HS-5 (cell line): ENCODE measurements around the gene SSU72.
"Not testable (repeated sequence)": the region's sequence is repeated elsewhere in the genome, so short reads cannot be mapped to it uniquely, and the experiment has no call there.

ENCODE experiments used
- DNase-seq: peaks from one replicate; pipeline ENCODE4 v3.0.0-alpha.2; 2012; ENCODE audit warnings: low read depth

SSU72 gene

GRCh38 chr1:1526476-1526875 lies 48.2 kb downstream of the SSU72 start:
- DNase-seq = not testable (repeated sequence)

- not testable (repeated sequence) for DNase-seq
These were observed 49.8 kb downstream of the SSU72 start for GRCh38 chr1:1524750-1525383.

DNA sequence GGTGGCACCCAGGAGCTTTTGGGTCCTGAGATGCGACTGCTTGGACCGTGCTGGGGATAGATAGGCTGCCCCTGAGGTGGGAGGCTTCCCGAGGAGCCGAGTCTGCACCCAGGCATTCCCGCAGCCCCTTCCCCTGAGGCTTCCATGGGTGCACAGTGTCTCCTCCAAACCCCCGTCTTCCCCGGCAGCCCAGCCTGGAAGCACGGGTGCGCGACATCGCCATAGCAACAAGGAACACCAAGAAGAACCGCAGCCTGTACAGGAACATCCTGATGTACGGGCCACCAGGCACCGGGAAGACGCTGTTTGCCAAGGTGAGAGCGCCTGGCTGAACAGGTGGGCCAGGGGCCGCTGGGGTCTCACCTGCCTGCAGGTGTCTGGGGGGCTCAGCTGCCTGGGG lies 51.0 kb downstream of the SSU72 start:
- DNase-seq = not testable (repeated sequence)

- not testable (repeated sequence) for DNase-seq
These were observed 51.4 kb downstream of the SSU72 start for GRCh38 chr1:1523226-1523625.

- not testable (repeated sequence) for DNase-seq
These were observed 52.1 kb downstream of the SSU72 start for GRCh38 chr1:1522536-1522935.

GRCh38 chr1:1521331-1521730 lies 53.3 kb downstream of the SSU72 start:
- DNase-seq = no peak

DNA sequence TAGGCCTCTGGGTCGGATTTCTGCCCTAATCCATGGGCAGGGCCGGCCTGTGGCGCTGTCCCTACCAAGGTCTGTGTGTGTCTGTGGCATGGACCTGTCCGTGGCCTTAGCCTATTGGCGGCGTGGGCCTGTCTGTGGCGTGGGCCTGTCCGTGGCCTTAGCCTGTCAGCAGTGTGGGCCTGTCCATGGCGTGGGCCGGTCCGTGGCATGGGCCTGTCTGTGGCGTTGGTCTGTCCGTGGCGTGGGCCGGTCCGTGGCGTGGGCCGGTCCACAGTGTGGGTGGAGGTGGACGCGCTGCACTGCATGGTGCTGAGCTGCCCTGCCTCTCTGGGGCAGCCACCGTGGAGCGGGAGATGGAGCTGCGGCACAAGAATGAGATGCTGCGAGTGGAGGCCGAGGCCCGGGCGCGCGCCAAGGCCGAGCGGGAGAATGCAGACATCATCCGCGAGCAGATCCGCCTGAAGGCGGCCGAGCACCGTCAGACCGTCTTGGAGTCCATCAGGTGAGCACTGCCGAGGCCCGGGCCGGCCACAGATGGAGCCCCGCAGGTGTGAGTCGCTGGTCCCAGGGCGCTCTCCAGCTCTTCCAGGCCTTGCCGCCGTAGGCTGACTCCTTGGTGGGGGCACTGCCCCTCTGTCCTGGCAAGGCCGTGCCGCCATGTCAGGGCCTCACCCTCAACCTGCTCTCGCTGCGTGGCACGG lies 54.7 kb downstream of the SSU72 start:
- not testable (repeated sequence) for DNase-seq

GRCh38 chr1:1518621-1519007 lies 56.0 kb downstream of the SSU72 start:
- DNase-seq = not testable (repeated sequence)

- no peak for DNase-seq
These were observed 56.6 kb downstream of the SSU72 start for GRCh38 chr1:1517973-1518620.

DNA sequence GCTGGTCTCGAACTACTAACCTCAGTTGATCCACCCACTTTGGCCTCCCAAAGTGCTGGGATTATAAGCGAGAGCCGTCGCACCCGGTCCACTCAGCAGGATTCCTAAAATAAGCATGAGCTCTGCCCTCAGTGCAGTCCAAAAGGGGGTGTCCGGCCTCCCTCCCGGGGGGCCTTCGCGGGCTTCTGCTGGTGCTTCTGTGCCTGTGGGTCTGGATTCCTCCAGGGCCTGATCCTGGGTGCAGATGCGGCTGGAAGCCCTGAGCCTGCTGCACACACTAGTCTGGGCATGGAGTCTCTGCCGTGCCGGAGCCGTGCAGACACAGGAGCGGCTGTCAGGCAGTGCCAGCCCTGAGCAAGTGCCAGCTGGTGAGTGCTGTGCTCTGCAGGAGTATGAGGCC lies 57.7 kb downstream of the SSU72 start:
- DNase-seq = not testable (repeated sequence)

DNA sequence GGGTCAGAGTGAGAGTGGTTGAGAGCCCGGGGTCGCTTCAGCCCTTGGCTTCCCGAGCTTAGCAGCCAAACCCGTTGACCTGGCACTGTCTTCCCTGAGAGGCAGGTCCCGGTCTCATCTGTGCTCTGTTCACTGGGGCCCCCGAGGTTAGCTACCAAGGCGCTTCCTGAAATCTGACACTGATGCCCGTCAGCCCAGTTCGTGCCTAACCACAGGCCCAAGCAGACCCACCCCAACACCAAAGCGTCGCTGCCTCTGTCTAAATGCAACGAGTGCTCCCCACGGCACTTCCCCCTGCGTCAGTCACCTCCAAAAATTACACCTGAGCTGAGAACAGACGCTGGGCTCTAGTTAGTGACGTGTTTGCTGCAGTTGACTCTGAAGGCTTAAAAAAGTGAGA lies 60.3 kb downstream of the SSU72 start:
- DNase-seq = not testable (repeated sequence)

DNA sequence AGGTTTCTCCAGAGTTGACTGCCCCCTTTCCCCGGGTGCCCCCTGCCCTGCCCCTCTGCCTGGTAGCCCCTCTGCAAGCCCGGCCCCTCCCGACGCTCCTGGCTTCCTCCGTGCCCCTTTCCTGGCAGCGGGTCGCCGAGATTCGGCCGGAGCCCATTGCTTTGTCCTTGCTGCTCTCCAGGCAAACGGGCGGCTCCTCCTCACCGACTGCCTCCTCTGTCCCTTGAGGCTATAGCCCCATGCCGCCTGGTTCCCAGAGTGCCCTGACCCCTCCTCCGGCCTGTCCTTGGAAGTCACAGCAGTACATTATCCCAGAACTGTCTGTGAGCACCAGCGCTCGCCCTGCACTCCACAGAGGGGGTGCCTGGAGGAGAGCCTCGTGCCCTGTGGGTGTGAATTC lies 61.0 kb downstream of the SSU72 start:
- DNase-seq = not testable (repeated sequence)

DNA sequence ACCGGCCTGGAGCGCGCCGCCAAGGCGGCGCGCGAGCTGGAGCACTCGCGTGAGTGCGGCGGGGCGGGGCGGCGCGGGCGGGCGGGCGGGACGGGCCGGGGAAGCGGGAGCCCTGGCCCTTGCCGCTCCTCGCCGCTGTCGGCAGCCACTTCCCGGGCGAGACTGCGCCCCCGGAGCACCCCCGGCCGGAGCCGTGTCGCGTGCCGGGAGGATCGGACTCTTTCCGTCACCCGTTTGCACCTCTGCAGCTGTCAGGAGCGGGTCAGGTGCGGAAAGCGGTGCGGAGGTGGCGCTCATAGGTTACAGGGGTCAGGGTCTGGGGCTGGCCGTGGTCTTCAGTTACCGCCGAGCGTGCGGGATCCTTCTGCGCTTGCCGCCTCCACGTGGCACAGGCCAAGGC lies 62.2 kb downstream of the SSU72 start:
- DNase-seq = not testable (repeated sequence)

DNA sequence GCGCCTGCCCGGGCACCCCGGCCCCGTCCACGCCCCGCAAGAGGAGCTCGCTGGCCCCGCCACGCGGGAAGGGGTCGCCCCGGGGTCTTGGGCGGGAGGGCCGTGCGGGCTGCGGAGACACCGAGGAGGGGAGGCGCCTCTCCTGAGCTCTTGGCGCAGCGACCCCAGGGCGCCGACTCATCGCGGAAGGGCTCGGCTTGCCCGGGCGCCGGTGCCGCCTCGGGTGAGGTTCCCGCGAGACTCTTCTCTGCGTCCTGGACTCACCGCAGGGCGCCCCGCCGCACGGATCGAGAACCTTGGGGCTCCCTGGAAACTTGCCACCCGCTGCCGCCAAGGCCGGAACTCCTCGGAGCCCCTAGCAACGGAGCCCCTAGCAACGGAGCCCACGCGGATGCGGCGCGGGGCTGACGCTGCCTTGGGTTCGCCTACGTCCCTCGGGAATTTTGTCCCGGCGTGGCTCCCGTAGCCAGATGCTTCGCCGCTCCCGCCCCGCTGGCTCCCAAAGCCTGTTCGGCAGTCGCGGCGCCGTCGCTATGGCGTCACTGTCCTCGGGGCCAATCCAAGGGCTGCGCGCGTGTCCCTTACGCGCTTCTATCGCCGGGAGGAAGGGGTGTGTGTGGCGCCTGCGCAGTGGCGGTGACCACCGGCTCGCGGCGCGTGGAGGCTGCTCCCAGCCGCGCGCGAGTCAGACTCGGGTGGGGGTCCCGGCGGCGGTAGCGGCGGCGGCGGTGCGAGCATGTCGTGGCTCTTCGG lies 63.0 kb downstream of the SSU72 start, which contains the start of gene ATAD3A:
ATAD3A (plus strand) TSS at position 630 of the 753 bp plus-strand sequence; CDS start at position 737, 107 bp downstream.
- peak; percentile 88 for DNase-seq

DNA sequence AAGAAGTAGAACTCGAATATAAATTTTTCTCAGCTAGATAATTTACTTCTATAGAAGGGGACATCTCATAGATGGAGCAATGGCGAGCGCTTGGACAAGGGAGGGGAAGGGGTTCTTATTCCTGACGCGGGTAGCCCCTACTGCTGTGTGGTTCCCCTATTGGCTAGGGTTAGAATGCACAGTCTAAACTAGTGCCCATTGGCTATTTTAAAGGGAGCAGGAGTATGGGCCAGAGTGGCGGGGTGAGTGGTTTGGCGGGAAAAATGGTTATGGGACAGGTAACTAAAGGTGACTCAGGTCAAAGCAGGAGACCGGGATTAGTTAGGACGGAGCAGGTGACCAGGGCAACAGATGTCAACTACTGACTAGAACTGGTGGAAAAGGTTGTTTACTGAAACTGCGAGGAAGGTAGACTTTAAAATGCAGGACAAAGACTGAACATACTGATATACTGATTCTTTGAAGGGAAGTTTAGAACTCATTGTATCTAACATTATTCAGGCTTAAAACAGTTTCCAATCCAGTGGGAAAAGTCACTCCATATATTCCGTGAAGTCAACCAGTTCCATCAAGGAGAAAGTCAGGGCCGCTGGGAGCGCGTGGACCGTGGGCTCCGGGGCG lies 63.6 kb downstream of the SSU72 start:
- peak; percentile 13 for DNase-seq

DNA sequence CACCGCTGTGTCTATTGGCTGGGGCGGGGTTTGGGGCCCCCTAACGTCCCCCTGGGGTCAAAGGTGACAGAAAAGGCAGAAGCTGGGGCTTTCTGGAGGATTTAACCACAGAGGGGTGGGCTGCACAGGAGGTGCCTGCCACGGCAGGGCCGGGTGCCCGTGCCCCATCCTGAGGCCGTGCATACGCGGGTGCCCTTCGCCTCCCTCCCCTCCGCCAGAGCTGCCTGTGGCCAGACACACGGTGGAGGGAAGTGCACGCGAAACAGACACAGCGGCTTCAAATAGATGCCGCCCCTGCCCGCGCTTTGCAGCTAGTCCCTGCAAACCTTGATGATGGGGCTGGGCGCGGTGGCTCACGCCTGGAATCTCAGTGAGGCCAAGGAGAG lies 65.2 kb downstream of the SSU72 start:
- not testable (repeated sequence) for DNase-seq

GRCh38 chr1:1508775-1509464 lies 65.7 kb downstream of the SSU72 start:
- DNase-seq = not testable (repeated sequence)

- DNase-seq = no peak
These were observed 67.4 kb downstream of the SSU72 start for GRCh38 chr1:1507305-1507704.

- DNase-seq = not testable (repeated sequence)
These were observed 68.9 kb downstream of the SSU72 start for GRCh38 chr1:1505801-1506200.

DNA sequence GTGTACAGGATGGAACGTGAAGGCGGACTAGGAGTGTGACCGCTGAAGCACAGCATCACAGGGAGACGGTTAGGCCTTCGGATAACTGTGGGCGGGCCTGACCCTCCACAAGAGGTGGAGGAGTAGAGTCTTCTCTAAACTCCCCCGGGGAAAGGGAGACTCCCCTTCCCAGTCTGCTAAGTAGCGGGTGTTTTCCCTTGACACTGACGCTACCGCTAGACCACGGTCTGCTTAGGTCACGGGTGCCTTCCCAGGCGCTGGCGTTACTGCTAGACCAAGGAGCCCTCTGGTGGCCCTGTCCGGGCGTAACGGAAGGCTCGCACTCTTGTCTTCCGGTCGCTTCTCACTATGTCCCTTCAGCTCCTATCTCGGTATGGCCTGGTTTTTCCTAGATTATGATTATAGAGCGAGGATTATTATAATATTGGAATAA lies 69.3 kb downstream of the SSU72 start:
- not testable (repeated sequence) for DNase-seq

GRCh38 chr1:1504777-1505365 lies 69.8 kb downstream of the SSU72 start:
- not testable (repeated sequence) for DNase-seq
